HG02571 (cell line): ENCODE measurements around the gene COL27A1.

ENCODE experiments used
- ATAC-seq: cut with Tn5 transposase; IDR thresholded peaks from one replicate; pipeline ENCODE4 v1.9.1; 2021; ENCODE audit warnings: mild to moderate bottlenecking, moderate library complexity; ENCODE audit not compliant: unreplicated experiment

COL27A1 gene

GRCh38 chr9:114202849-114203248, 47.5 kb downstream of the COL27A1 start:
- ATAC-seq: no peak

- no peak for ATAC-seq
Observed at GRCh38 chr9:114203410-114204140, 48.2 kb downstream of the COL27A1 start.

GRCh38 chr9:114204265-114204664, 48.9 kb downstream of the COL27A1 start:
- no peak for ATAC-seq

GRCh38 chr9:114205171-114206015, 50.1 kb downstream of the COL27A1 start:
- ATAC-seq: no peak

GRCh38 chr9:114206221-114206789, 51.0 kb downstream of the COL27A1 start:
- no peak for ATAC-seq

GRCh38 chr9:114207034-114207810, 51.9 kb downstream of the COL27A1 start:
- no peak for ATAC-seq

- ATAC-seq: no peak
Observed at GRCh38 chr9:114207845-114208244, 52.5 kb downstream of the COL27A1 start.

GRCh38 chr9:114209151-114209550, 53.8 kb downstream of the COL27A1 start:
- no peak for ATAC-seq

GRCh38 chr9:114210136-114210535, 54.8 kb downstream of the COL27A1 start:
- no peak for ATAC-seq

GRCh38 chr9:114210691-114211276, 55.4 kb downstream of the COL27A1 start:
- no peak for ATAC-seq

GRCh38 chr9:114212826-114213225, 57.5 kb downstream of the COL27A1 start:
- no peak for ATAC-seq

- ATAC-seq: no peak
Observed at GRCh38 chr9:114213566-114213965, 58.2 kb downstream of the COL27A1 start.

- ATAC-seq: no peak
Observed at GRCh38 chr9:114214181-114214580, 58.8 kb downstream of the COL27A1 start.

GRCh38 chr9:114214686-114215414, 59.5 kb downstream of the COL27A1 start:
- no peak for ATAC-seq

GRCh38 chr9:114216081-114216480, 60.7 kb downstream of the COL27A1 start:
- ATAC-seq: no peak

GRCh38 chr9:114216976-114217375, 61.6 kb downstream of the COL27A1 start:
- ATAC-seq: no peak

GRCh38 chr9:114218264-114219120, 63.2 kb downstream of the COL27A1 start:
- ATAC-seq: no peak

- ATAC-seq: no peak
Observed at GRCh38 chr9:114220061-114220541, 64.8 kb downstream of the COL27A1 start.
